Endothelial cell of umbilical vein (primary cell): ENCODE results near the gene NYAP2. TPM values are rescaled to one million over a fixed set of nuclear protein-coding genes. Genes with fewer than 3 reads are reported as not detected.

Source experiments
- BruUV-seq: library from RNA; stranded (reverse); fragments of 400-500 nt; replicated peaks from 2 replicates; lab custom pipeline; 2021; lab: Mats Ljungman, UMichigan
- CTCF ChIA-PET: fragments of 300-600, 350-600 bp; sonication (Branson Sonifier 250); formaldehyde crosslinking; loops from one replicate; lab custom pipeline; 2021; ENCODE audit warnings: antibody characterized with exemption, inconsistent platforms; lab: Charles Lee
- POLR2A ChIA-PET: fragments of 300-600, 350-600 bp; sonication (Branson Sonifier 250); formaldehyde crosslinking; loops from one replicate; lab custom pipeline; 2021; ENCODE audit warnings: antibody characterized with exemption, inconsistent platforms; lab: Charles Lee
- DNase-seq: peaks from one replicate; pipeline ENCODE4 v3.0.0-alpha.2; 2011; ENCODE audit warnings: low read depth, low spot score
- FAIRE-seq: peaks from 2 replicates; lab custom pipeline; 2011; peaks lifted over from hg19 to GRCh38; lab: Jason Lieb, UNC
- H2AFZ ChIP-seq: 2 replicates; pipeline ENCODE4 v1.6.0; 2012; ENCODE audit warnings: low read depth, low read length, control low read depth, inconsistent platforms
- H3K27ac ChIP-seq: 2 replicates; pipeline ENCODE4 v1.5.1; 2011; ENCODE audit warnings: low read depth, mild to moderate bottlenecking, control low read depth, low read length, moderate library complexity; ENCODE audit not compliant: insufficient read depth
- H3K27me3 ChIP-seq, 2 experiments: 2 replicates each; pipeline versions ENCODE4 v1.6.0 to v1.6.1; 2011; ENCODE audit warnings: low read length in 2 of 2, mixed read lengths in 1 of 2; ENCODE audit not compliant: control insufficient read depth in 2 of 2, insufficient read depth in 2 of 2
- H3K36me3 ChIP-seq, 2 experiments: 2 replicates in 1 of 2; 3 replicates in 1 of 2; pipeline ENCODE4 v1.5.1; 2011; ENCODE audit warnings: low read length in 2 of 2, mild to moderate bottlenecking in 1 of 2, moderate library complexity in 1 of 2; ENCODE audit not compliant: control insufficient read depth in 2 of 2, insufficient read depth in 2 of 2; ENCODE audit errors: extremely low read depth in 1 of 2
- H3K4me1 ChIP-seq: 3 replicates; pipeline ENCODE4 v1.5.1; 2011; ENCODE audit warnings: mild to moderate bottlenecking, low read length; ENCODE audit not compliant: control insufficient read depth, insufficient read depth; ENCODE audit errors: extremely low read depth
- H3K4me2 ChIP-seq: 2 replicates; pipeline ENCODE4 v1.6.1; 2011; ENCODE audit warnings: low read length, control low read depth, mixed read lengths; ENCODE audit not compliant: insufficient read depth
- H3K4me3 ChIP-seq, 3 experiments: fragments of 200-600 bp in 1 of 3; sonication (generic), shearing (Covaris generic) in 1 of 3; replicated peaks in 1 of 3; 2 replicates each; pipeline ENCODE4 v1.5.1; 2011 to 2016; ENCODE audit warnings: control low read depth in 3 of 3, low read length in 3 of 3, mild to moderate bottlenecking in 2 of 3, inconsistent platforms in 1 of 3, low read depth in 1 of 3, moderate library complexity in 1 of 3; ENCODE audit not compliant: insufficient read depth in 1 of 3
- H3K79me2 ChIP-seq: 2 replicates; pipeline ENCODE4 v1.6.0; 2012; ENCODE audit warnings: low read length, inconsistent platforms; ENCODE audit not compliant: control insufficient read depth, insufficient read depth
- H3K9ac ChIP-seq: replicated peaks from 2 replicates; pipeline ENCODE3; 2011; ENCODE audit warnings: low read length, control low read depth; ENCODE audit not compliant: insufficient read depth; ENCODE audit errors: extremely low read depth
- H3K9me1 ChIP-seq: replicated peaks from 3 replicates; pipeline ENCODE4 v1.6.0; 2011; ENCODE audit warnings: mild to moderate bottlenecking, low read length; ENCODE audit not compliant: control insufficient read depth, insufficient read depth; ENCODE audit errors: extremely low read depth
- H3K9me3 ChIP-seq: replicated peaks from 2 replicates; pipeline ENCODE4 v1.5.1; 2012; ENCODE audit warnings: low read length, inconsistent platforms; ENCODE audit not compliant: control insufficient read depth, insufficient read depth
- H4K20me1 ChIP-seq: replicated peaks from 2 replicates; pipeline ENCODE3; 2011; ENCODE audit warnings: mild to moderate bottlenecking, low read length; ENCODE audit not compliant: control insufficient read depth, insufficient read depth; ENCODE audit errors: extremely low read depth
- CTCF ChIP-seq, 2 donors: IDR thresholded peaks; 1 replicate in 1 of 2; 2 replicates in 1 of 2; pipeline ENCODE4 v1.5.1; 2011; ENCODE audit warnings: low read length in 2 of 2, mild to moderate bottlenecking in 2 of 2, moderate library complexity in 2 of 2, control low read depth in 1 of 2, inconsistent platforms in 1 of 2, low read depth in 1 of 2; ENCODE audit not compliant: insufficient read depth in 1 of 2; ENCODE audit errors: extremely low read depth in 1 of 2
- EZH2 ChIP-seq: IDR thresholded peaks from 2 replicates; pipeline ENCODE4 v1.6.1; 2012; ENCODE audit warnings: borderline replicate concordance, low read depth, mild to moderate bottlenecking, moderate library complexity, low read length, inconsistent platforms; ENCODE audit not compliant: severe bottlenecking
- FOS ChIP-seq: IDR thresholded peaks from 2 replicates; pipeline ENCODE4 v1.6.1; 2011; ENCODE audit warnings: mild to moderate bottlenecking, low read length, moderate library complexity, borderline replicate concordance; ENCODE audit not compliant: insufficient read depth
- GATA2 ChIP-seq: IDR thresholded peaks from 2 replicates; pipeline ENCODE4 v1.7.0; 2011; ENCODE audit warnings: low read depth, mild to moderate bottlenecking, moderate library complexity, mixed read lengths, low read length; ENCODE audit not compliant: insufficient read length, insufficient read depth
- JUN ChIP-seq: IDR thresholded peaks from 2 replicates; pipeline ENCODE4 v1.6.1; 2011; ENCODE audit warnings: borderline replicate concordance, low read depth; ENCODE audit not compliant: insufficient read length, insufficient read depth
- MAX ChIP-seq: IDR thresholded peaks from 2 replicates; pipeline ENCODE4 v1.6.1; 2011; ENCODE audit not compliant: insufficient read depth, insufficient read length
- MYC ChIP-seq: IDR thresholded peaks from one replicate; pipeline ENCODE4 v1.6.1; 2011; ENCODE audit warnings: mild to moderate bottlenecking, low read depth, low read length
- POLR2A ChIP-seq: IDR thresholded peaks from 2 replicates; pipeline ENCODE4 v1.6.1; 2012; ENCODE audit warnings: low read depth, mild to moderate bottlenecking, control low read depth, low read length
- dilution Hi-C: fragments of 300-500 bp; cut with MboI; formaldehyde crosslinking; loops from one replicate; pipeline ENCODE4 v1.15.0; 2019; ENCODE audit warnings: low sequenced_read_pairs; ENCODE audit not compliant: extremely low pct_ligation_motif_present
- intact Hi-C: fragments of 100-400 bp; cut with micrococcal nuclease; formaldehyde crosslinking; loops from one replicate; pipeline ENCODE4 v1.10.0; 2022
- polyA plus RNA-seq, 4 experiments: library from polyadenylated mRNA; depleted of rRNA in 3 of 4; stranded (reverse) in 3 of 4; unstranded in 1 of 4; fragments of >200 nt; gene quantifications; 2 replicates each; pipeline versions ENCODE4 v1.2.1 to v1.2.3, GENCODE V29; 2011 to 2012; ENCODE audit warnings: missing spikeins in 1 of 4
- total RNA-seq: library from RNA; stranded (reverse); gene quantifications from 2 replicates; pipeline ENCODE4 v1.2.3, GENCODE V29; 2021

Gene NYAP2
- total and polyA plus RNA-seq, 2 donors (not counting 3 experiments of a cell fraction or from before 2014, with no cell fraction given): not detected

- H2AFZ ChIP-seq: no peak overlapping the region
- TF ChIP-seq MYC: no peak
- ChIA-PET POLR2A (no interaction called here), CTCF (no interaction called here)
- H3K4me1 ChIP-seq: no peaks in the 10 kb centered on the region
- dilution Hi-C loops (no loop called here), intact Hi-C loops (no loop called here)
- H3K27me3 ChIP-seq: no peaks in the 10 kb centered on the region
- no peak overlapping the region for H3K4me3 ChIP-seq
- BruUV-seq: no TSS peak
- H4K20me1 ChIP-seq: no peaks in the 10 kb centered on the region
- no peak for FAIRE-seq
- no peaks in the 10 kb centered on the region for H3K9me1 ChIP-seq
- H3K9ac ChIP-seq: no peak overlapping the region
- no peak for DNase-seq
- H3K9me3 ChIP-seq: no peaks in the 10 kb centered on the region
- H3K36me3 ChIP-seq: no peaks in the 10 kb centered on the region
- H3K4me2 ChIP-seq: no peak overlapping the region
- no peak overlapping the region for H3K27ac ChIP-seq
- H3K79me2 ChIP-seq: no peaks in the 10 kb centered on the region
Measured at GRCh38 chr2:225637259-225637658, 237.7 kb downstream of the NYAP2 start.

GRCh38 chr2:225640550-225640949 is 241.0 kb downstream of the NYAP2 start:
- Histone ChIP-seq H3K9ac (no peak overlapping the region), H3K4me3 (no peak overlapping the region), H3K4me1 (no peaks in the 10 kb centered on the region), H3K9me1 (no peaks in the 10 kb centered on the region), H3K27ac (no peak overlapping the region), H3K79me2 (no peaks in the 10 kb centered on the region), H2AFZ (no peak overlapping the region), H3K27me3 (no peaks in the 10 kb centered on the region), H3K36me3 (no peaks in the 10 kb centered on the region), H3K4me2 (no peak overlapping the region), H4K20me1 (no peaks in the 10 kb centered on the region), H3K9me3 (no peaks in the 10 kb centered on the region)
- dilution Hi-C loops: no loop called here
- ChIA-PET POLR2A (no interaction called here), CTCF (no interaction called here)
- DNase-seq (no peak), FAIRE-seq (no peak)
- BruUV-seq: no TSS peak
- intact Hi-C loops: no loop called here
- TF ChIP-seq EZH2 (no peak), CTCF (IDR thresholded peaks at IDR 0.05; ENCODE audit: extremely low read depth in 1 of 2, insufficient read depth in 1 of 2, low read depth in 1 of 2, low read length in 2 of 2) (no peak), JUN (no peak), MYC (no peak), GATA2 (no peak), MAX (no peak), FOS (no peak), POLR2A (no peak)
